Measurements from ENCODE around the gene PTPRF.

DNA sequence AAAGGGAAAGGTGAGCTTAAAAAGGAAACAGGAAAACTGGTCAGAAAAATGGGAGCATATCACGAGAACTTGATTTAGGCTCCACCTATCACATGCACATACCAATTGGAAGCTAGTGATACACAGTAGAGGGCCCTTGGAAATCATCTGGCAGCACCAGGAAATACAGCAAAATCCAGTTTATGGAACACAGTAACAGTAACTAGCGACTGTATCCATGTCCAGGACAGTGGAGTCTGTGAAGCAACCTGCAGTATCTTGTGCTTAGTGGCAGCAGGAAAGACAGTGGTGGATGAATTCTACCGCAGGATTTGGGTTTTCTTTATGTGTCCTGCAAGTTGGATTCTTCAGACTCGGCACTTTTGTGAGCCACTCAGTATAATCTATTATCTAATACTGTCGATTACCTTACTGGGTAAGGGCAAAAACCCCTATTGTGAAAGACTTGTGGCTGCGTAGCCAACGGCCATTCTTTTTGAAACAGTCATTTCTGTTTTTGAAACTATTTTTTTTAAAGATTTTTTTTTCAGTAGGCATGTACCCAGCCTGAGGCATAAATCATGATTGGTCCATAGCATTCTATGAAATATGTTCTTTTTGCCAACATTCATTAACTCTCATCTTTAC lies 117.7 kb downstream of the PTPRF start:
- TF ChIP-seq, protein P1, sequence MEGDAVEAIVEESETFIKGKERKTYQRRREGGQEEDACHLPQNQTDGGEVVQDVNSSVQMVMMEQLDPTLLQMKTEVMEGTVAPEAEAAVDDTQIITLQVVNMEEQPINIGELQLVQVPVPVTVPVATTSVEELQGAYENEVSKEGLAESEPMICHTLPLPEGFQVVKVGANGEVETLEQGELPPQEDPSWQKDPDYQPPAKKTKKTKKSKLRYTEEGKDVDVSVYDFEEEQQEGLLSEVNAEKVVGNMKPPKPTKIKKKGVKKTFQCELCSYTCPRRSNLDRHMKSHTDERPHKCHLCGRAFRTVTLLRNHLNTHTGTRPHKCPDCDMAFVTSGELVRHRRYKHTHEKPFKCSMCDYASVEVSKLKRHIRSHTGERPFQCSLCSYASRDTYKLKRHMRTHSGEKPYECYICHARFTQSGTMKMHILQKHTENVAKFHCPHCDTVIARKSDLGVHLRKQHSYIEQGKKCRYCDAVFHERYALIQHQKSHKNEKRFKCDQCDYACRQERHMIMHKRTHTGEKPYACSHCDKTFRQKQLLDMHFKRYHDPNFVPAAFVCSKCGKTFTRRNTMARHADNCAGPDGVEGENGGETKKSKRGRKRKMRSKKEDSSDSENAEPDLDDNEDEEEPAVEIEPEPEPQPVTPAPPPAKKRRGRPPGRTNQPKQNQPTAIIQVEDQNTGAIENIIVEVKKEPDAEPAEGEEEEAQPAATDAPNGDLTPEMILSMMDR (IDR thresholded peaks at IDR 0.05) = no peak
- no peak for TF ChIP-seq POLR2A (IDR thresholded peaks at IDR 0.05)
